Natural killer cell (primary cell): ENCODE results near the gene NGLY1. TPM values are rescaled to one million over a fixed set of nuclear protein-coding genes. Genes with fewer than 3 reads are reported as not detected.

Experiments used
- ATAC-seq, 3 donors: fragments of 150-1000 bp in 2 of 3; fragments of 200-7000 bp in 1 of 3; cut with Tn5 transposase; 1 replicate in 1 of 3; 2 replicates in 2 of 3; pipeline ENCODE4 v1.10.0; 2021; ENCODE audit warnings: mild to moderate bottlenecking in 2 of 3, moderate library complexity in 2 of 3
- DNase-seq, 2 donors: peaks; one replicate each; pipeline versions ENCODE4 v3.0.0 to v3.0.0-alpha.2; 2013 to 2021; ENCODE audit warnings: mixed read lengths in 1 of 2
- H3K27ac ChIP-seq: one replicate; pipeline ENCODE4 v1.5.1; 2013; ENCODE audit warnings: mild to moderate bottlenecking, low read length
- H3K27me3 ChIP-seq: one replicate; pipeline ENCODE4 v1.6.1; 2013; ENCODE audit warnings: low read length; ENCODE audit not compliant: control insufficient read depth, insufficient read depth
- H3K36me3 ChIP-seq: one replicate; pipeline ENCODE4 v1.6.1; 2013; ENCODE audit warnings: low read length; ENCODE audit not compliant: control insufficient read depth, insufficient read depth
- H3K4me1 ChIP-seq: one replicate; pipeline ENCODE4 v1.6.1; 2013; ENCODE audit warnings: low read length; ENCODE audit not compliant: control insufficient read depth, insufficient read depth
- H3K4me3 ChIP-seq: one replicate; pipeline ENCODE4 v1.5.1; 2013; ENCODE audit warnings: low read length
- H3K9me3 ChIP-seq: one replicate; pipeline ENCODE4 v1.6.1; 2013; ENCODE audit warnings: low read length; ENCODE audit not compliant: control insufficient read depth, insufficient read depth
- H3K27ac Mint-ChIP-seq, 2 donors: one replicate each; pipeline ENCODE4 v1.8.0; 2022; ENCODE audit warnings: mild to moderate bottlenecking in 2 of 2, mixed read lengths in 2 of 2, moderate library complexity in 1 of 2
- H3K27me3 Mint-ChIP-seq, 2 donors: one replicate each; pipeline ENCODE4 v1.8.0; 2022; ENCODE audit warnings: low read depth in 2 of 2, mixed read lengths in 2 of 2
- H3K36me3 Mint-ChIP-seq: one replicate; pipeline ENCODE4 v1.8.0; 2022; ENCODE audit warnings: mixed read lengths
- H3K4me1 Mint-ChIP-seq, 2 donors: one replicate each; pipeline ENCODE4 v1.8.0; 2022; ENCODE audit warnings: mixed read lengths in 2 of 2
- H3K4me3 Mint-ChIP-seq: one replicate; pipeline ENCODE4 v1.8.0; 2022; ENCODE audit warnings: mild to moderate bottlenecking, moderate library complexity, mixed read lengths
- H3K9me3 Mint-ChIP-seq, 2 donors: one replicate each; pipeline ENCODE4 v1.8.0; 2022; ENCODE audit warnings: mixed read lengths in 2 of 2
- WGBS: methylation state at CpG from one replicate; pipeline ENCODE4 v1.1.7; 2013; ENCODE audit warnings: missing lambda C conversion rate; ENCODE audit not compliant: insufficient coverage; 5-methylcytosine and 5-hydroxymethylcytosine counted together
- intact Hi-C: fragments of 100-400 bp; cut with micrococcal nuclease; formaldehyde crosslinking; loops from one replicate; pipeline ENCODE4 v1.14.2; 2022
- total RNA-seq, 4 donors: library from RNA; stranded (reverse); fragments of 120-200 nt in 1 of 4; gene quantifications; one replicate each; pipeline versions ENCODE4 v1.2.3 to v1.2.4, GENCODE V29; 2013 to 2022
- TF ChIP-seq, protein P1 (sequence below): fragments of 200-600 bp; IDR thresholded peaks from one replicate; pipeline ENCODE4 v1.8.0; 2022; ENCODE audit warnings: antibody characterized with exemption

NGLY1 gene
- total RNA-seq, 3 donors from 2014 or later (not counting 1 experiment from before 2014, with no cell fraction given) = 63.0 to 93.5 (median 88.6) TPM

DNA sequence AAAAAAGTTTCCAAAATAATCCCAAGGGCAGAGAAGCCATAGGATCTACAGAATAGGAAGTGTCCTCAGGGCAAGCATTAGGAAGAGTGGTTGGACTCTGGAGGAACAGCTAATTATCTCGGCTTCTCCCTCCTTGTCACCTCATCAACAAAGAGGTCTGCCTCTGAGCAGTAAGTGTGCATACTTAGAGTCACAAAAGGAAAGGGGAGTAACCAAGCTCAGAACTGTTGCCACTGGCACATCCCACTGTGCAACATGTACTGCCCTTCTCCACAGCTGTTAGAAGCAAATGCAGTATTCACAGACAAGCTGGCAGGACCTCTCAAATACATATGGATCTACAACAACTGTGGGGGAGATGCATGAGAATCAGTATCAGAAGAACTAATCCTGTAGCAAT, 31.5 kb downstream of the NGLY1 start:
- Histone ChIP-seq H3K36me3 (peaks cover 54% of the 10 kb centered on the region), H3K4me1 (no peaks in the 10 kb centered on the region), H3K27ac (no peak overlapping the region), H3K4me3 (no peak overlapping the region), H3K9me3 (no peaks in the 10 kb centered on the region), H3K27me3 (no peaks in the 10 kb centered on the region)
- H3K4me1 Mint-ChIP-seq = peaks cover 16 to 25% of the 10 kb centered on the region in 2 donors
- H3K9me3 Mint-ChIP-seq = no peaks in the 10 kb centered on the region
- TF ChIP-seq, protein P1, sequence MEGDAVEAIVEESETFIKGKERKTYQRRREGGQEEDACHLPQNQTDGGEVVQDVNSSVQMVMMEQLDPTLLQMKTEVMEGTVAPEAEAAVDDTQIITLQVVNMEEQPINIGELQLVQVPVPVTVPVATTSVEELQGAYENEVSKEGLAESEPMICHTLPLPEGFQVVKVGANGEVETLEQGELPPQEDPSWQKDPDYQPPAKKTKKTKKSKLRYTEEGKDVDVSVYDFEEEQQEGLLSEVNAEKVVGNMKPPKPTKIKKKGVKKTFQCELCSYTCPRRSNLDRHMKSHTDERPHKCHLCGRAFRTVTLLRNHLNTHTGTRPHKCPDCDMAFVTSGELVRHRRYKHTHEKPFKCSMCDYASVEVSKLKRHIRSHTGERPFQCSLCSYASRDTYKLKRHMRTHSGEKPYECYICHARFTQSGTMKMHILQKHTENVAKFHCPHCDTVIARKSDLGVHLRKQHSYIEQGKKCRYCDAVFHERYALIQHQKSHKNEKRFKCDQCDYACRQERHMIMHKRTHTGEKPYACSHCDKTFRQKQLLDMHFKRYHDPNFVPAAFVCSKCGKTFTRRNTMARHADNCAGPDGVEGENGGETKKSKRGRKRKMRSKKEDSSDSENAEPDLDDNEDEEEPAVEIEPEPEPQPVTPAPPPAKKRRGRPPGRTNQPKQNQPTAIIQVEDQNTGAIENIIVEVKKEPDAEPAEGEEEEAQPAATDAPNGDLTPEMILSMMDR = no peak
- H3K27me3 Mint-ChIP-seq = no peaks in the 10 kb centered on the region
- no peak overlapping the region for H3K4me3 Mint-ChIP-seq
- peaks cover 22% of the 10 kb centered on the region for H3K36me3 Mint-ChIP-seq
- intact Hi-C loops = no loop called here
- no peak overlapping the region for H3K27ac Mint-ChIP-seq
- no CpG with 5 or more reads among the region's 1 CpG for WGBS
- ATAC-seq = no peak
- DNase-seq = no peak

DNA sequence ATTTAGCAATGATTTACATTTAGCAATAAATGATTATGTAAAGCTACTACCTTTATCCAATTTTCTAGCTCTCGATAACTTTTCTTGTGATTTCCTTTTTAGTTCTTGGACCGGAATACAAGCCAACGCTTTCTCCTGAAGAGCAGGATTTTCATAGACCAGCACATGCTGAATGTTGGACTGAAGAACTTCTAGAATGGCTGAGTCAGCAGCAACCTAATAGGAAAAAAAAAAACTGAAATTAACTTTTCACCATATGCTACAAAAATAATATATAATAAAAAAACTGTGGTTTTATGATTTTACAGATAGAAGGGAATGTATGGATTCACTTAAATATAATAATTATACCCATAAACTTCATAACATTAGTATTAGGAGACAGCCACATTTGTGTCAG, 32.2 kb downstream of the NGLY1 start:
- ATAC-seq = no peak
- DNase-seq = no peak
- Mint-ChIP-seq H3K27ac (no peak overlapping the region), H3K4me3 (no peak overlapping the region), H3K9me3 (no peaks in the 10 kb centered on the region), H3K36me3 (peaks cover 22% of the 10 kb centered on the region), H3K27me3 (no peaks in the 10 kb centered on the region), H3K4me1 (peaks cover 10 to 19% of the 10 kb centered on the region in 2 donors)
- H3K27ac ChIP-seq = no peak overlapping the region
- intact Hi-C loops = no loop called here
- H3K27me3 ChIP-seq = no peaks in the 10 kb centered on the region
- 98% methylated on average over 3 of the region's 3 CpGs for WGBS
- no peaks in the 10 kb centered on the region for H3K9me3 ChIP-seq
- no peaks in the 10 kb centered on the region for H3K4me1 ChIP-seq
- no peak overlapping the region for H3K4me3 ChIP-seq
- TF ChIP-seq, protein P1 = no peak
- peaks cover 54% of the 10 kb centered on the region for H3K36me3 ChIP-seq

DNA sequence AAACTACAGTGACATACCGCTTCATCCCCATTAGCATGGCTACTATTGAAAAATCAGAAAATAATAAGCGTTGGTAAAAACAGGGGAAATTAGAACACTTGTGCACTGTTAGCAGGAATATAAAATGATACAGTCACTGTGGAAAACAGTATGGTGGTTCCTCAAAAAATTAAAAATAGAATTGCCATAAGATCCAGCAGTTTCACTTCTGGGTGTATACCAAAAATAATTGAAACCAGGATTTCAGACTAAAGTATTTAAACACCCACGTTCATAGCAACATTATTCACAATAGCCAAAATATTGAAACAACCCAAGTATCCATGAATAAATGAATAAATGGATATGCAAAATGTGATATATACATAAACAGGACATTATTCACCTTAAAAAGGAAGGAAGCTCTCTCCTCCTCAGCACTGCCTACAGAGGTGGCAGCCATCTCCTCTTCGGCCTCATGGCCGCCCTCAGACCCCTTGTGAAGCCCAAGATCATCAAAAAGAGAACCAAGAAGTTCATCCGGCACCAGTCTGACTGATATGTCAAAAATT, 34.1 kb downstream of the NGLY1 start:
- Histone ChIP-seq H3K4me3 (no peak overlapping the region), H3K27ac (no peak overlapping the region), H3K9me3 (no peaks in the 10 kb centered on the region), H3K27me3 (no peaks in the 10 kb centered on the region), H3K4me1 (no peaks in the 10 kb centered on the region), H3K36me3 (peaks cover 60% of the 10 kb centered on the region)
- intact Hi-C loops = no loop called here
- Mint-ChIP-seq H3K27me3 (no peaks in the 10 kb centered on the region), H3K4me1 (peaks cover 7 to 24% of the 10 kb centered on the region in 2 donors), H3K27ac (no peak overlapping the region), H3K9me3 (no peaks in the 10 kb centered on the region), H3K4me3 (no peak overlapping the region), H3K36me3 (peaks cover 37% of the 10 kb centered on the region)
- ATAC-seq (no peak), DNase-seq (no peak)
- 73% methylated on average over 4 of the region's 6 CpGs for WGBS
- TF ChIP-seq, protein P1 = no peak

DNA sequence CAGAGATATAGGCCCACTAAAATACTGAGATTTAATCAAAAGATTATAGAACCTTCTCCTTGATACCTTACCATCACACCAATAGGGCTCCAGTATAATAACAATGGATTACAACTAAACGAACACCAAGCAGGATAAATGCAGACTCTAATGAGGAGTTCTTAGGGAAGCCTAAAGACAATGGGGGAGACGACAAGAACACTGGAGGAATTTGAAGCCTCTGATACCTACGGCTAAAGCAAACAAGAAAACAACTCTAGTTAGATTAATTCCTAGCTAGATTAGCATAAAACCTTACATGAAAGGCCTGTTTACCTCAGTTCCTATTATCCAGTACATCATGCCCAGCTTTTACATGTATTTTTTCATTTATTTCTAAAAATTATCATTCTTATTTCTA, 35.1 kb downstream of the NGLY1 start:
- H3K27ac ChIP-seq = no peak overlapping the region
- intact Hi-C loops = no loop called here
- WGBS = 100% methylated on average over 3 of the region's 3 CpGs
- Mint-ChIP-seq H3K4me1 (peaks cover 9 to 27% of the 10 kb centered on the region in 2 donors), H3K9me3 (no peaks in the 10 kb centered on the region), H3K36me3 (peaks cover 37% of the 10 kb centered on the region), H3K4me3 (no peak overlapping the region), H3K27me3 (no peaks in the 10 kb centered on the region), H3K27ac (no peak overlapping the region)
- DNase-seq (no peak), ATAC-seq (no peak)
- TF ChIP-seq, protein P1 = no peak
- peaks cover 61% of the 10 kb centered on the region for H3K36me3 ChIP-seq
- no peaks in the 10 kb centered on the region for H3K27me3 ChIP-seq
- H3K4me3 ChIP-seq = no peak overlapping the region
- H3K4me1 ChIP-seq = no peaks in the 10 kb centered on the region
- no peaks in the 10 kb centered on the region for H3K9me3 ChIP-seq
